ENCODE measurements around the gene LPO.

The LPO gene

GRCh38 chr17:58302919-58303585 is 64.7 kb downstream of the LPO start:
- no peak for DNase-seq (ENCODE audit: low read depth in 2 of 2, low spot score in 1 of 2)

- no peak for DNase-seq (ENCODE audit: low read depth in 2 of 2, low spot score in 1 of 2)
These were observed 65.8 kb downstream of the LPO start for GRCh38 chr17:58303971-58304749.

GRCh38 chr17:58304750-58305486 is 66.5 kb downstream of the LPO start:
- no peak for DNase-seq (ENCODE audit: low read depth in 2 of 2, low spot score in 1 of 2)

- no peak for DNase-seq (ENCODE audit: low read depth in 2 of 2, low spot score in 1 of 2)
These were observed 67.2 kb downstream of the LPO start for GRCh38 chr17:58305626-58306025.

GRCh38 chr17:58306131-58306951 is 68.0 kb downstream of the LPO start:
- no peak for DNase-seq (ENCODE audit: low read depth in 2 of 2, low spot score in 1 of 2)

GRCh38 chr17:58307468-58308172 is 69.2 kb downstream of the LPO start:
- DNase-seq (ENCODE audit: low read depth in 2 of 2, low spot score in 1 of 2): no peak

- DNase-seq (ENCODE audit: low read depth in 2 of 2, low spot score in 1 of 2): no peak
These were observed 70.0 kb downstream of the LPO start for GRCh38 chr17:58308173-58308984.

- no peak for DNase-seq (ENCODE audit: low read depth in 2 of 2, low spot score in 1 of 2)
These were observed 70.9 kb downstream of the LPO start for GRCh38 chr17:58308985-58309917.

GRCh38 chr17:58309918-58310259 is 71.5 kb downstream of the LPO start:
- DNase-seq (ENCODE audit: low read depth in 2 of 2, low spot score in 1 of 2): no peak

GRCh38 chr17:58310511-58311428 is 72.4 kb downstream of the LPO start:
- no peak for DNase-seq (ENCODE audit: low read depth in 2 of 2, low spot score in 1 of 2)

GRCh38 chr17:58311429-58311894 is 73.1 kb downstream of the LPO start:
- DNase-seq (ENCODE audit: low read depth in 2 of 2, low spot score in 1 of 2): no peak

- no peak for DNase-seq (ENCODE audit: low read depth in 2 of 2, low spot score in 1 of 2)
These were observed 73.7 kb downstream of the LPO start for GRCh38 chr17:58312021-58312630.

GRCh38 chr17:58312829-58313228 is 74.4 kb downstream of the LPO start:
- DNase-seq (ENCODE audit: low read depth in 2 of 2, low spot score in 1 of 2): no peak

GRCh38 chr17:58313815-58314705 is 75.7 kb downstream of the LPO start:
- DNase-seq (ENCODE audit: low read depth in 2 of 2, low spot score in 1 of 2): no peak

GRCh38 chr17:58314706-58315015 is 76.3 kb downstream of the LPO start:
- no peak for DNase-seq (ENCODE audit: low read depth in 2 of 2, low spot score in 1 of 2)

GRCh38 chr17:58315281-58315711 is 76.9 kb downstream of the LPO start:
- no peak for DNase-seq (ENCODE audit: low read depth in 2 of 2, low spot score in 1 of 2)

Data from stimulated activated CD8-positive, alpha-beta memory T cell treated with anti-CD3 and anti-CD28 coated beads, Interleukin-4, amount 100 ng/mL, for 4 hours (primary cell).